ENCODE data around the gene POGLUT3. TPM values are rescaled to one million over a fixed set of nuclear protein-coding genes. Genes with fewer than 3 reads are reported as not detected.

The POGLUT3 gene
- total and polyA plus RNA-seq, 11 donors, result 5.3 to 19.8 (median 10.0) TPM

GRCh38 chr11:108516125-108516524 is 17.9 kb upstream of the POGLUT3 start:
- intact Hi-C loops (cut with DNase I), result no loop called here
- H3K9me3 ChIP-seq, result no peaks in the 10 kb centered on the region
- ATAC-seq, result no peak
- H3K4me3 ChIP-seq, result no peak overlapping the region
- DNase-seq, result no peak
- H3K4me1 ChIP-seq, result no peaks in the 10 kb centered on the region
- TF ChIP-seq CTCF (IDR thresholded peaks at IDR 0.05), result no peak
- no peak for TF ChIP-seq POLR2A (IDR thresholded peaks at IDR 0.05)
- 94 to 98% (median 96%) methylated on average over 4 of the region's 4 CpGs for WGBS, 4 donors
- H3K27me3 ChIP-seq, result no peaks in the 10 kb centered on the region
- no peak overlapping the region for H3K27ac ChIP-seq
- peaks cover 0 to 4% (median 0%) of the 10 kb centered on the region in 9 donors for H3K36me3 ChIP-seq

GRCh38 chr11:108512708-108513107 is 14.5 kb upstream of the POGLUT3 start:
- Histone ChIP-seq H3K4me3 (no peak overlapping the region), H3K4me1 (no peaks in the 10 kb centered on the region), H3K36me3 (peaks cover 0 to 4% (median 0%) of the 10 kb centered on the region in 9 donors), H3K27me3 (no peaks in the 10 kb centered on the region), H3K9me3 (no peaks in the 10 kb centered on the region), H3K27ac (no peak overlapping the region)
- DNase-seq (no peak), ATAC-seq (no peak)
- TF ChIP-seq POLR2A (IDR thresholded peaks at IDR 0.05) (no peak), CTCF (IDR thresholded peaks at IDR 0.05) (no peak)
- 65 to 80% (median 72%) methylated on average over 2 of the region's 2 CpGs for WGBS, 4 donors
- intact Hi-C loops (cut with DNase I), result no loop called here

GRCh38 chr11:108511851-108512474 is 13.8 kb upstream of the POGLUT3 start:
- 75 to 88% (median 83%) methylated on average over 2 of the region's 2 CpGs for WGBS, 4 donors
- ATAC-seq, result no peak

More at GRCh38 chr11:108511851-108512474, 13.8 kb upstream of the POGLUT3 start:
- TF ChIP-seq POLR2A (IDR thresholded peaks at IDR 0.05) (no peak), CTCF (IDR thresholded peaks at IDR 0.05) (no peak)
- H3K4me1 ChIP-seq, result no peaks in the 10 kb centered on the region
- H3K27ac ChIP-seq, result no peak overlapping the region
- no peaks in the 10 kb centered on the region for H3K9me3 ChIP-seq
- no peak overlapping the region for H3K4me3 ChIP-seq
- no peak for DNase-seq
- no peaks in the 10 kb centered on the region for H3K27me3 ChIP-seq
- H3K36me3 ChIP-seq, result peaks cover 0 to 4% (median 0%) of the 10 kb centered on the region in 9 donors
- intact Hi-C loops (cut with DNase I), result no loop called here
